Measurements from ENCODE around the gene C17orf100. TPM values are rescaled to one million over a fixed set of nuclear protein-coding genes. Genes with fewer than 3 reads are reported as not detected.
A peak's percentile ranks its signal among the peaks of the same experiment; 100 is the strongest.

C17orf100 gene
- total and polyA plus RNA-seq, 2 of the 13 experiments (the other 11 are each of a cell fraction or from before 2014, with no cell fraction given) = 3.6 to 8.7 TPM

DNA sequence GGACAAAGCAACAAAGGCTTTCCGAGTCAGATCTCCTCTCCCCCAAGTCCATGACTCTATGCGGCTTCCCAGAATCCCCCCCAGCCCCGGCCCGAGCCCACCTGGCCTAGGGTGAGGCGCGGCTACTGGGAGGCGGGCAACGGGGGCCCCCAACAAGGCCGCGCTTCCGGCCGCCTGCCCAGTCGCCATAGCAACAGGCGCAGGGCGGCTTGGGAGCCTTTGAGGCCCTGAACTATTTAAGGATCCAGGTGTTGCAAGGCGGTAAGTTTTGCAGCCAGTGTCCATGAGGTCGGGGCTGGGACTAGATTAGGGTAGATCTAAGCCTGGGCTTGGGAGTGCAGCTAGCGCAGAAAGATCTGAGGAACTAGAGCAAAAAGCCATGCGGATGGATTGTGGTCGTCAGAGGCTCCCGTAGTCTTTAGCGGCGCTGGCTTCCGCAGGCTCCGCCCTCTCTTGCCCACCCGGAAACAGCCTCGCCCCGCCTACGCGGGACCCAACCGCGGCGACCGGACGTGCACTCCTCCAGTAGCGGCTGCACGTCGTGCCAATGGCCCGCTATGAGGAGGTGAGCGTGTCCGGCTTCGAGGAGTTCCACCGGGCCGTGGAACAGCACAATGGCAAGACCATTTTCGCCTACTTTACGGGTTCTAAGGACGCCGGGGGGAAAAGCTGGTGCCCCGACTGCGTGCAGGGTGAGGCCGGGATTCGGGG is 10.9 kb upstream of the C17orf100 start, which contains the start of the genes KIAA0753 and TXNDC17 (continued):
- TF ChIP-seq, protein P1, sequence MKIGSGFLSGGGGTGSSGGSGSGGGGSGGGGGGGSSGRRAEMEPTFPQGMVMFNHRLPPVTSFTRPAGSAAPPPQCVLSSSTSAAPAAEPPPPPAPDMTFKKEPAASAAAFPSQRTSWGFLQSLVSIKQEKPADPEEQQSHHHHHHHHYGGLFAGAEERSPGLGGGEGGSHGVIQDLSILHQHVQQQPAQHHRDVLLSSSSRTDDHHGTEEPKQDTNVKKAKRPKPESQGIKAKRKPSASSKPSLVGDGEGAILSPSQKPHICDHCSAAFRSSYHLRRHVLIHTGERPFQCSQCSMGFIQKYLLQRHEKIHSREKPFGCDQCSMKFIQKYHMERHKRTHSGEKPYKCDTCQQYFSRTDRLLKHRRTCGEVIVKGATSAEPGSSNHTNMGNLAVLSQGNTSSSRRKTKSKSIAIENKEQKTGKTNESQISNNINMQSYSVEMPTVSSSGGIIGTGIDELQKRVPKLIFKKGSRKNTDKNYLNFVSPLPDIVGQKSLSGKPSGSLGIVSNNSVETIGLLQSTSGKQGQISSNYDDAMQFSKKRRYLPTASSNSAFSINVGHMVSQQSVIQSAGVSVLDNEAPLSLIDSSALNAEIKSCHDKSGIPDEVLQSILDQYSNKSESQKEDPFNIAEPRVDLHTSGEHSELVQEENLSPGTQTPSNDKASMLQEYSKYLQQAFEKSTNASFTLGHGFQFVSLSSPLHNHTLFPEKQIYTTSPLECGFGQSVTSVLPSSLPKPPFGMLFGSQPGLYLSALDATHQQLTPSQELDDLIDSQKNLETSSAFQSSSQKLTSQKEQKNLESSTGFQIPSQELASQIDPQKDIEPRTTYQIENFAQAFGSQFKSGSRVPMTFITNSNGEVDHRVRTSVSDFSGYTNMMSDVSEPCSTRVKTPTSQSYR (CRISPR knock-in tag; IDR thresholded peaks at IDR 0.05; ENCODE audit: borderline replicate concordance) = no peak
- TF ChIP-seq ATAD3A (CRISPR knock-in tag; IDR thresholded peaks at IDR 0.05) (no peak), HES4 (CRISPR knock-in tag; IDR thresholded peaks at IDR 0.05; ENCODE audit: borderline replicate concordance) (peak; percentile 75; the same call in 1 of the 2 replicates), ZNF335 (CRISPR knock-in tag; IDR thresholded peaks at IDR 0.05) (peak; percentile 52; the same call in 1 of the 2 replicates), ELF1 (CRISPR knock-in tag; IDR thresholded peaks at IDR 0.05) (peak; percentile 97), ZNF776 (CRISPR knock-in tag; IDR thresholded peaks at IDR 0.05) (no peak), ZNF383 (CRISPR knock-in tag; IDR thresholded peaks at IDR 0.05; ENCODE audit: borderline replicate concordance) (no peak), ZNF567 (CRISPR knock-in tag; IDR thresholded peaks at IDR 0.05; ENCODE audit: borderline replicate concordance) (0 out of 2 replicates have a peak, but pooled peaks have one; percentile 92), MAFK (conservative IDR thresholded peaks at IDR 0.05 in 1 of 2, IDR thresholded peaks at IDR 0.05 in 1 of 2; ENCODE audit: low read length in 2 of 2) (no peak), STAG1 (CRISPR knock-in tag; IDR thresholded peaks at IDR 0.05) (no peak), SOX6 (IDR thresholded peaks at IDR 0.05) (no peak), SOX6 (CRISPR knock-in tag; IDR thresholded peaks at IDR 0.05) (no peak; the same call in 1 of the 2 replicates), ZFY (CRISPR knock-in tag; IDR thresholded peaks at IDR 0.05) (peak; percentile 95)
- TF ChIP-seq, protein P2, sequence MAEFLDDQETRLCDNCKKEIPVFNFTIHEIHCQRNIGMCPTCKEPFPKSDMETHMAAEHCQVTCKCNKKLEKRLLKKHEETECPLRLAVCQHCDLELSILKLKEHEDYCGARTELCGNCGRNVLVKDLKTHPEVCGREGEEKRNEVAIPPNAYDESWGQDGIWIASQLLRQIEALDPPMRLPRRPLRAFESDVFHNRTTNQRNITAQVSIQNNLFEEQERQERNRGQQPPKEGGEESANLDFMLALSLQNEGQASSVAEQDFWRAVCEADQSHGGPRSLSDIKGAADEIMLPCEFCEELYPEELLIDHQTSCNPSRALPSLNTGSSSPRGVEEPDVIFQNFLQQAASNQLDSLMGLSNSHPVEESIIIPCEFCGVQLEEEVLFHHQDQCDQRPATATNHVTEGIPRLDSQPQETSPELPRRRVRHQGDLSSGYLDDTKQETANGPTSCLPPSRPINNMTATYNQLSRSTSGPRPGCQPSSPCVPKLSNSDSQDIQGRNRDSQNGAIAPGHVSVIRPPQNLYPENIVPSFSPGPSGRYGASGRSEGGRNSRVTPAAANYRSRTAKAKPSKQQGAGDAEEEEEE (CRISPR knock-in tag; IDR thresholded peaks at IDR 0.05; ENCODE audit: borderline replicate concordance) = no peak
- TF ChIP-seq, protein P3, sequence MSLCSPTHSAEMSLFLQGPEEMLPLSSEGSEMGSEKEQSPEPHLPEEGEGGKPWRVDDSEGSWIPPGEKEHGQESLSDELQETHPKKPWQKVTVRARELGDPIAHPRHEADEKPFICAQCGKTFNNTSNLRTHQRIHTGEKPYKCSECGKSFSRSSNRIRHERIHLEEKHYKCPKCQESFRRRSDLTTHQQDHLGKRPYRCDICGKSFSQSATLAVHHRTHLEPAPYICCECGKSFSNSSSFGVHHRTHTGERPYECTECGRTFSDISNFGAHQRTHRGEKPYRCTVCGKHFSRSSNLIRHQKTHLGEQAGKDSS (CRISPR knock-in tag; IDR thresholded peaks at IDR 0.05; ENCODE audit: borderline replicate concordance, low read depth) = peak; percentile 79; the same call in 1 of the 2 replicates
- TF ChIP-seq, protein P4, sequence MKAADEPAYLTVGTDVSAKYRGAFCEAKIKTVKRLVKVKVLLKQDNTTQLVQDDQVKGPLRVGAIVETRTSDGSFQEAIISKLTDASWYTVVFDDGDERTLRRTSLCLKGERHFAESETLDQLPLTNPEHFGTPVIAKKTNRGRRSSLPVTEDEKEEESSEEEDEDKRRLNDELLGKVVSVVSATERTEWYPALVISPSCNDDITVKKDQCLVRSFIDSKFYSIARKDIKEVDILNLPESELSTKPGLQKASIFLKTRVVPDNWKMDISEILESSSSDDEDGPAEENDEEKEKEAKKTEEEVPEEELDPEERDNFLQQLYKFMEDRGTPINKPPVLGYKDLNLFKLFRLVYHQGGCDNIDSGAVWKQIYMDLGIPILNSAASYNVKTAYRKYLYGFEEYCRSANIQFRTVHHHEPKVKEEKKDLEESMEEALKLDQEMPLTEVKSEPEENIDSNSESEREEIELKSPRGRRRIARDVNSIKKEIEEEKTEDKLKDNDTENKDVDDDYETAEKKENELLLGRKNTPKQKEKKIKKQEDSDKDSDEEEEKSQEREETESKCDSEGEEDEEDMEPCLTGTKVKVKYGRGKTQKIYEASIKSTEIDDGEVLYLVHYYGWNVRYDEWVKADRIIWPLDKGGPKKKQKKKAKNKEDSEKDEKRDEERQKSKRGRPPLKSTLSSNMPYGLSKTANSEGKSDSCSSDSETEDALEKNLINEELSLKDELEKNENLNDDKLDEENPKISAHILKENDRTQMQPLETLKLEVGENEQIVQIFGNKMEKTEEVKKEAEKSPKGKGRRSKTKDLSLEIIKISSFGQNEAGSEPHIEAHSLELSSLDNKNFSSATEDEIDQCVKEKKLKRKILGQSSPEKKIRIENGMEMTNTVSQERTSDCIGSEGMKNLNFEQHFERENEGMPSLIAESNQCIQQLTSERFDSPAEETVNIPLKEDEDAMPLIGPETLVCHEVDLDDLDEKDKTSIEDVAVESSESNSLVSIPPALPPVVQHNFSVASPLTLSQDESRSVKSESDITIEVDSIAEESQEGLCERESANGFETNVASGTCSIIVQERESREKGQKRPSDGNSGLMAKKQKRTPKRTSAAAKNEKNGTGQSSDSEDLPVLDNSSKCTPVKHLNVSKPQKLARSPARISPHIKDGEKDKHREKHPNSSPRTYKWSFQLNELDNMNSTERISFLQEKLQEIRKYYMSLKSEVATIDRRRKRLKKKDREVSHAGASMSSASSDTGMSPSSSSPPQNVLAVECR (CRISPR knock-in tag; IDR thresholded peaks at IDR 0.05; ENCODE audit: borderline replicate concordance) = peak; percentile 97
- TF ChIP-seq, protein P5, sequence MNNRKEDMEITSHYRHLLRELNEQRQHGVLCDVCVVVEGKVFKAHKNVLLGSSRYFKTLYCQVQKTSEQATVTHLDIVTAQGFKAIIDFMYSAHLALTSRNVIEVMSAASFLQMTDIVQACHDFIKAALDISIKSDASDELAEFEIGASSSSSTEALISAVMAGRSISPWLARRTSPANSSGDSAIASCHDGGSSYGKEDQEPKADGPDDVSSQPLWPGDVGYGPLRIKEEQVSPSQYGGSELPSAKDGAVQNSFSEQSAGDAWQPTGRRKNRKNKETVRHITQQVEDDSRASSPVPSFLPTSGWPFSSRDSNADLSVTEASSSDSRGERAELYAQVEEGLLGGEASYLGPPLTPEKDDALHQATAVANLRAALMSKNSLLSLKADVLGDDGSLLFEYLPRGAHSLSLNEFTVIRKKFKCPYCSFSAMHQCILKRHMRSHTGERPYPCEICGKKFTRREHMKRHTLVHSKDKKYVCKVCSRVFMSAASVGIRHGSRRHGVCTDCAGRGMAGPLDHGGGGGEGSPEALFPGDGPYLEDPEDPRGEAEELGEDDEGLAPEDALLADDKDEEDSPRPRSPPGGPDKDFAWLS (CRISPR knock-in tag; IDR thresholded peaks at IDR 0.05; ENCODE audit: borderline replicate concordance) = no peak
